OCI-LY1 (cell line): Measurements from ENCODE around the gene CIAPIN1.

Source experiments
- H2AFZ ChIP-seq: fragments of 200-600 bp; sonication (generic), shearing (Covaris generic); 2 replicates; pipeline ENCODE4 v1.6.0; 2014; ENCODE audit warnings: antibody characterized with exemption, mild to moderate bottlenecking, low read length
- H3F3A ChIP-seq: fragments of 200-600 bp; sonication (generic), shearing (Covaris generic); 2 replicates; pipeline ENCODE4 v1.6.0; 2014; ENCODE audit warnings: mild to moderate bottlenecking, antibody characterized with exemption, low read length, moderate library complexity; ENCODE audit not compliant: insufficient read depth
- H3K27ac ChIP-seq: fragments of 200-600 bp; sonication (generic); 2 replicates; pipeline ENCODE4 v1.5.1; 2014; ENCODE audit warnings: low read length, mixed run types, mild to moderate bottlenecking, low read depth; ENCODE audit not compliant: poor library complexity, severe bottlenecking
- H3K27me3 ChIP-seq: fragments of 200-600 bp; sonication (generic); 2 replicates; pipeline ENCODE4 v1.6.0; 2014; ENCODE audit warnings: antibody characterized with exemption, mild to moderate bottlenecking, low read length, moderate library complexity; ENCODE audit not compliant: insufficient read depth
- H3K36me3 ChIP-seq: fragments of 200-600 bp; sonication (generic); 2 replicates; pipeline ENCODE4 v1.6.1; 2014; ENCODE audit warnings: mild to moderate bottlenecking, antibody characterized with exemption, low read length, moderate library complexity, mixed read lengths; ENCODE audit not compliant: insufficient read depth
- H3K4me1 ChIP-seq: fragments of 200-600 bp; sonication (generic); 2 replicates; pipeline ENCODE4 v1.5.1; 2014; ENCODE audit warnings: mild to moderate bottlenecking, low read length, moderate library complexity; ENCODE audit not compliant: insufficient read depth, severe bottlenecking
- H3K4me2 ChIP-seq: fragments of 200-600 bp; sonication (generic), shearing (Covaris generic); 2 replicates; pipeline ENCODE4 v1.6.1; 2014; ENCODE audit warnings: low read length
- H3K4me3 ChIP-seq: fragments of 200-600 bp; sonication (generic); 2 replicates; pipeline ENCODE4 v1.5.1; 2014; ENCODE audit warnings: low read length, low read depth, mild to moderate bottlenecking, mixed read lengths; ENCODE audit not compliant: poor library complexity, severe bottlenecking
- H3K79me2 ChIP-seq: fragments of 200-600 bp; shearing (Covaris generic); 2 replicates; pipeline ENCODE4 v1.6.1; 2016; ENCODE audit warnings: mixed run types, low read length, mixed read lengths; ENCODE audit not compliant: insufficient read depth
- H3K9ac ChIP-seq: fragments of 200-600 bp; sonication (generic), shearing (Covaris generic); 2 replicates; pipeline ENCODE4 v1.6.1; 2014; ENCODE audit warnings: mild to moderate bottlenecking, low read length, mixed read lengths
- H3K9me2 ChIP-seq: fragments of 200-600 bp; sonication (generic), shearing (Covaris generic); 2 replicates; pipeline ENCODE4 v1.6.1; 2014; ENCODE audit warnings: low read depth, mild to moderate bottlenecking, low read length, mixed read lengths
- H3K9me3 ChIP-seq: fragments of 200-600 bp; shearing (Covaris generic); 2 replicates; pipeline ENCODE4 v1.6.1; 2014; ENCODE audit warnings: low read length, mixed read lengths
- H4K20me1 ChIP-seq: fragments of 200-600 bp; sonication (generic), shearing (Covaris generic); 2 replicates; pipeline ENCODE4 v1.6.0; 2016; ENCODE audit warnings: mild to moderate bottlenecking, low read length; ENCODE audit not compliant: insufficient read depth
- CTCF ChIP-seq: fragments of 200-600 bp; sonication (generic), shearing (Covaris generic); IDR thresholded peaks from 2 replicates; pipeline ENCODE4 v1.5.1; 2017; ENCODE audit warnings: mild to moderate bottlenecking, antibody characterized with exemption, low read length, moderate library complexity, mixed read lengths
- EZH2 ChIP-seq: fragments of 200-600 bp; sonication (generic), shearing (Covaris generic); IDR thresholded peaks from 2 replicates; pipeline ENCODE4 v1.8.0; 2017; ENCODE audit warnings: borderline replicate concordance, mixed run types, mild to moderate bottlenecking, antibody characterized with exemption, low read length, moderate library complexity, mixed read lengths

Gene CIAPIN1

GRCh38 chr16:57473906-57474305 lies 26.7 kb upstream of the CIAPIN1 start:
- no peak overlapping the region for H3K4me2 ChIP-seq
- no peaks in the 10 kb centered on the region for H3K27me3 ChIP-seq
- H3K9me3 ChIP-seq, result no peaks in the 10 kb centered on the region
- peaks cover 34% of the 10 kb centered on the region for H3K36me3 ChIP-seq
- TF ChIP-seq CTCF (no peak), EZH2 (no peak)
- H4K20me1 ChIP-seq, result no peaks in the 10 kb centered on the region
- H3K4me1 ChIP-seq, result no peaks in the 10 kb centered on the region
- no peak overlapping the region for H2AFZ ChIP-seq
- H3K9ac ChIP-seq, result no peak overlapping the region
- no peak overlapping the region for H3K4me3 ChIP-seq
- H3K79me2 ChIP-seq, result no peaks in the 10 kb centered on the region
- no peaks in the 10 kb centered on the region for H3F3A ChIP-seq
- H3K27ac ChIP-seq, result no peak overlapping the region
- H3K9me2 ChIP-seq, result no peaks in the 10 kb centered on the region

- Histone ChIP-seq H3K9me2 (no peaks in the 10 kb centered on the region), H3K9me3 (no peaks in the 10 kb centered on the region), H3K9ac (no peak overlapping the region), H4K20me1 (no peaks in the 10 kb centered on the region), H3K27ac (no peak overlapping the region), H3K4me2 (no peak overlapping the region), H3K36me3 (peaks cover 38% of the 10 kb centered on the region), H2AFZ (no peak overlapping the region), H3K4me1 (no peaks in the 10 kb centered on the region), H3F3A (no peaks in the 10 kb centered on the region), H3K27me3 (no peaks in the 10 kb centered on the region), H3K79me2 (no peaks in the 10 kb centered on the region), H3K4me3 (no peak overlapping the region)
- TF ChIP-seq EZH2 (no peak), CTCF (no peak)
Observed at GRCh38 chr16:57473176-57473840, 26.1 kb upstream of the CIAPIN1 start.

- Histone ChIP-seq H3K9ac (no peak overlapping the region), H3F3A (no peaks in the 10 kb centered on the region), H3K79me2 (no peaks in the 10 kb centered on the region), H3K9me2 (no peaks in the 10 kb centered on the region), H3K27ac (no peak overlapping the region), H3K36me3 (peaks cover 41% of the 10 kb centered on the region), H3K4me2 (no peak overlapping the region), H3K27me3 (no peaks in the 10 kb centered on the region), H2AFZ (no peak overlapping the region), H3K4me3 (no peak overlapping the region), H3K9me3 (no peaks in the 10 kb centered on the region), H4K20me1 (no peaks in the 10 kb centered on the region), H3K4me1 (no peaks in the 10 kb centered on the region)
- TF ChIP-seq CTCF (no peak), EZH2 (no peak)
Observed at GRCh38 chr16:57472665-57473060, 25.5 kb upstream of the CIAPIN1 start.
